Right atrium auricular region (tissue), 2 donors: ENCODE results near the gene MSMB. TPM values are rescaled to one million over a fixed set of nuclear protein-coding genes. Genes with fewer than 3 reads are reported as not detected.
A peak's percentile ranks its signal among the peaks of the same experiment; 100 is the strongest.

Source experiments
- DNase-seq: peaks from one replicate; pipeline ENCODE4 v3.0.0-alpha.2; 2019; ENCODE audit warnings: low spot score
- H3K27ac ChIP-seq, 2 donors: fragments of 200-600 bp; sonication (generic); 1 replicate in 1 of 2; 2 replicates in 1 of 2; pipeline ENCODE4 v1.5.1; 2016 to 2019
- H3K27me3 ChIP-seq, 2 donors: fragments of 200-600 bp; sonication (generic); one replicate each; pipeline versions ENCODE4 v1.5.1 to v1.6.0; 2017 to 2019
- H3K36me3 ChIP-seq: fragments of 200-600 bp; sonication (generic); one replicate; pipeline ENCODE4 v1.5.1; 2016
- H3K4me1 ChIP-seq, 2 donors: fragments of 200-600 bp; sonication (generic); one replicate each; pipeline versions ENCODE4 v1.5.1 to v1.6.0; 2017 to 2019
- H3K4me3 ChIP-seq, 2 donors: fragments of 200-600 bp; sonication (generic); 1 replicate in 1 of 2; 2 replicates in 1 of 2; pipeline ENCODE4 v1.5.1; 2017 to 2019; ENCODE audit warnings: mild to moderate bottlenecking in 1 of 2, moderate library complexity in 1 of 2
- H3K9me3 ChIP-seq, 2 donors: fragments of 200-600 bp; sonication (generic); one replicate each; pipeline ENCODE4 v1.5.1; 2019
- CTCF ChIP-seq, 2 donors: fragments of 200-600 bp; sonication (generic); IDR thresholded peaks; one replicate each; pipeline ENCODE4 v1.5.1; 2019; ENCODE audit warnings: antibody characterized with exemption in 2 of 2
- total RNA-seq, 2 donors: library from RNA; depleted of rRNA; stranded (reverse); fragments of >200 nt; gene quantifications; one replicate each; pipeline ENCODE4 v1.1.0, GENCODE V29; 2016

Gene MSMB
- total RNA-seq, 2 donors from 2014 or later, result not detected

DNA sequence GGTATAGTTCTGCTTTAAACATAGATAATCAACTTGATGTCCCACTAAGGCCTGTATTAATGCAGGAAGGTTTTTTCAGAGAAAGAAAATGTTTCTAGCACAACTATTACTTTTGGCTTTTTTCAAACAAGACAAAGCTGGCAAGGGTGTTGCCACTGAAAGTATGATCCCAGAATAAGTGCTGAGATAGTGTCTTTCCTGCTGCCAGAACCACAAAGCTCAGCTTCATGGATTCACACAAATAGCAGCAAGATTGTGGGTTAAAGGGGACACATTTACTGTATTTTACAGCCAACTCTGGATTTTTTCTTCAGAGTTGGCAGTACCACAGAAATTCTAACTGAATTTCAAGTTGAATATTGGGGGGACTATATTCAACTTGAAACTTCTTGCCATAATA is 20.0 kb downstream of the MSMB start:
- H3K27ac ChIP-seq, result peak overlapping the region; percentile 30 to 54
- no peaks in the 10 kb centered on the region for H3K9me3 ChIP-seq
- no peaks in the 10 kb centered on the region for H3K36me3 ChIP-seq
- peaks cover 0 to 79% of the 10 kb centered on the region in 2 donors for H3K4me1 ChIP-seq
- no peak for DNase-seq
- H3K27me3 ChIP-seq, result no peaks in the 10 kb centered on the region
- TF ChIP-seq CTCF (IDR thresholded peaks at IDR 0.05), result no peak
- no peak overlapping the region for H3K4me3 ChIP-seq

DNA sequence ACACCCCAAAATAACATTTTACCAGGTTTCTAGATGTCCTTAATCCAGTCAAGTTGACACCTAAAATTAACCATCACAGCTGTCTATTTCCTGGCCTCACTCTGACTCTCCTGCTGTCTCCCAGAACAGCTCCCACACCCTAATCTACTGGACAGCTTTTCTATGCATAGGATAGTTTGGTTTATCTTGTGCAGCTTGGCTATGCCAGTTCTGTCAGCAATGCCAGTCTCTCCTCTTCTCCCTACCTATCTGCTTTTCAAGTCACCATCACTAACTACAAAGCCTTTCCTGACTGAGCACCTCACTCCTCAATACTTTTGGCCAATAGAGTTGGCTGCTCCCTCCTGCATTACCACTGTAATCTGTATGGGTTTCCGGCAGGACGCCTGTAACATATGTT is 20.7 kb downstream of the MSMB start:
- Histone ChIP-seq H3K27me3 (no peaks in the 10 kb centered on the region), H3K4me3 (no peak overlapping the region), H3K36me3 (no peaks in the 10 kb centered on the region), H3K9me3 (no peaks in the 10 kb centered on the region), H3K4me1 (peaks cover 0 to 86% of the 10 kb centered on the region in 2 donors), H3K27ac (peak overlapping the region; percentile 30 to 54)
- no peak for DNase-seq
- no peak for TF ChIP-seq CTCF (IDR thresholded peaks at IDR 0.05)

DNA sequence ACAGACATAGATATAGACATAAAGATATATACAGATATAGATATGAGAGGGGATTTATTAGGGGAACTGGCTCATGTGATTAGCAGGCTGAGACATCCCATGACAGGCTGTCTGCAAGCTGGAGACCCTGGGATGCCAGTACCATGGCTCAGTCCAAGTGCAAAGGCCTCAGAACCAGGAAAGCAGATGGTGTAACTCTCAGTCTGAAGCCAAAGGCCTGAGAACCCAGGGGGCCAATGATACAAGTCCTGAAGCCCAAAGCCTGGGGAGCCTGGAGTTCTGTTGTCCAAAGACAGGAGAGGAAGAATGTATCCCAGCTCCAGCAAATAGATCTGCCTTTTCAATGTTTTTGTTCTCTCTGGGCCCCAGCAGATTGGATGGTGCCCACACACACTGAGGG is 21.1 kb downstream of the MSMB start:
- no peak for TF ChIP-seq CTCF (IDR thresholded peaks at IDR 0.05)
- Histone ChIP-seq H3K4me3 (no peak overlapping the region), H3K27ac (peak overlapping the region; percentile 30 to 54), H3K4me1 (peaks cover 0 to 91% of the 10 kb centered on the region in 2 donors), H3K36me3 (no peaks in the 10 kb centered on the region), H3K27me3 (no peaks in the 10 kb centered on the region), H3K9me3 (no peaks in the 10 kb centered on the region)
- no peak for DNase-seq

DNA sequence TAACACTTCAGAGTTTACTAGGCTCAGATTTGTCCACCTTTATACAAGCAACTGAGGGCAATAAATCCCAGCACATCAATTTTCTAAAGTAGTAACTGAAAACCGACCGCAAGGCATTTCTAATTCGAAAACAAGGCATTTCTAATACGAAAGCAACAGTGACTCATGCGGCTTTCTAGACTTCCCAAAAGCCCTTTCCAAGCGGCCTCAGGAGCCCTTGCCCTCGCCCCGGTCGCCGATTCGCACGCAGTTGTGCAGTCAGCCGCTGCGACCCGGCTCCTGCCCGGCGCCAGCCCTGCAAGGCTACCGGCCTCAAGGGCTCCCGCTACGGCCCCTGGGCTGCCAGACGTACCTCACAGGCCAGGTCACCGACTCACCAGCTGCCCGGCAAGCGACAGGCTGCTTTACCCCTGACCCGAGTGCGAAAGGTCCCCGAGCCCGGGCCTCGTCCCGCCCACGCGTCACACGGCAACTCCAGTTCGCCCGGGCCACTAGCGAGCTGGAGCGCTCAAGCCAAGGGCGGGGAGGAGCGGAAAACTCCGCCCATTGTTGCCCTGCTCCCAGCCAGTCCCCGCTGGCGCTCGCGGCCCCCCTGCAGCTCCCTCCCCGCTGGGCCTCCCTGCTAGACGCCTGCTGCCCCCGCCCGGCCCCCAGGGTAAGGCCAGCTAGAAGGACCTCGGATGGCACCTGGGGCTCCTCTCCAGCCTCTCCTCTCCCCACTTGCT is 22.9 kb downstream of the MSMB start:
- no peaks in the 10 kb centered on the region for H3K27me3 ChIP-seq
- no peaks in the 10 kb centered on the region for H3K36me3 ChIP-seq
- TF ChIP-seq CTCF (IDR thresholded peaks at IDR 0.05), result peak; percentile 15 to 45
- DNase-seq, result peak; percentile 90
- H3K9me3 ChIP-seq, result no peaks in the 10 kb centered on the region
- H3K4me1 ChIP-seq, result peaks cover 0 to 93% of the 10 kb centered on the region in 2 donors
- H3K4me3 ChIP-seq, result peak overlapping the region; percentile 54 to 63
- peak overlapping the region; percentile 88 to 91 for H3K27ac ChIP-seq

DNA sequence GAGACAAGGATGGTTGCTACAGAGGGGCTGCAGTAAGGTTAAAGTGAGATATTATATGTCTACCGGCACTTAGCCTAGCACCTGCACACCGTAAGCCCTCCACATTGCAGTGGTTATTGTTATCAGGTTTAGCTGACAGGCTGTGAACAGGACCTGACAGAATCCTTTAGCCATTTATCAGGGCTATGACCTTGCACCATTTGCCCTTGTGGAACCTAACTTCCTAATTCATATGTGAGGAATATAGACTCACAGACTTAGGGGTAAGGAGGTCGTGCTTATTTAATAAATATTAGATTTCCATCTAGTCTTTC is 25.8 kb downstream of the MSMB start:
- Histone ChIP-seq H3K36me3 (peaks cover 5% of the 10 kb centered on the region), H3K4me3 (peak overlapping the region in 1 of 2 donors; percentile 13), H3K27me3 (no peaks in the 10 kb centered on the region), H3K9me3 (no peaks in the 10 kb centered on the region), H3K27ac (peak overlapping the region; percentile 74 to 91), H3K4me1 (peaks cover 0 to 93% of the 10 kb centered on the region in 2 donors)
- no peak for TF ChIP-seq CTCF (IDR thresholded peaks at IDR 0.05)
- no peak for DNase-seq
